Astrocyte of the cerebellum (primary cell): Measurements from ENCODE around the gene KRT83.

Experiments
- DNase-seq: peaks from one replicate; pipeline ENCODE4 v3.0.0-alpha.2; 2011; ENCODE audit warnings: low read depth
- H3K4me3 ChIP-seq: 2 replicates; pipeline ENCODE4 v1.5.1; 2011; ENCODE audit warnings: mild to moderate bottlenecking, low read depth, low read length, moderate library complexity
- in situ Hi-C: cut with HindIII; loops from 2 replicates; pipeline ENCODE4 v1.10.0; 2017; ENCODE audit warnings: low sequenced_read_pairs
- TF ChIP-seq, protein P1 (sequence below): IDR thresholded peaks from 2 replicates; pipeline ENCODE4 v1.5.1; 2012; ENCODE audit warnings: low read length, low read depth, moderate library complexity, mild to moderate bottlenecking; ENCODE audit errors: missing control alignments

The KRT83 gene

DNA sequence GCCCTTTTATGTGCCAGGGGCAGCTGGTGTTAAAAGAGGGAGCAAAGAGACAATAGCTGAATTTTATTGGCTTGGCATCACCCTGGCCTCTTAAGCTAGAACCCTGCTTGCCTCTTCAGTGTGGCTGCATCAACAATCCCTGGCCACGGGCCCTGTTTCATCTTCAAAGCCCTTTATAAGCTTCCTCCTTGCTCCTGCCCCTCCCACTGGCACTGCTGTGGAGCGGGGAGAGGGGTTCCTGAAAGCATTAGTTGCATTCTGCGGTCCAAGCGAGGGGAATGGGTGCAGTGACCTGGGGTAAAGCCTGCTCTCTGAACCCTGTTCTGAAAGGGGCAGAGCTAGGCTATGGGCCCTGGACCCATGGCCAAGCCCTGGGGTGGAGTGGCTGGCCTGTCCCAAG lies 220 bp upstream of the KRT83 start:
- TF ChIP-seq, protein P1, sequence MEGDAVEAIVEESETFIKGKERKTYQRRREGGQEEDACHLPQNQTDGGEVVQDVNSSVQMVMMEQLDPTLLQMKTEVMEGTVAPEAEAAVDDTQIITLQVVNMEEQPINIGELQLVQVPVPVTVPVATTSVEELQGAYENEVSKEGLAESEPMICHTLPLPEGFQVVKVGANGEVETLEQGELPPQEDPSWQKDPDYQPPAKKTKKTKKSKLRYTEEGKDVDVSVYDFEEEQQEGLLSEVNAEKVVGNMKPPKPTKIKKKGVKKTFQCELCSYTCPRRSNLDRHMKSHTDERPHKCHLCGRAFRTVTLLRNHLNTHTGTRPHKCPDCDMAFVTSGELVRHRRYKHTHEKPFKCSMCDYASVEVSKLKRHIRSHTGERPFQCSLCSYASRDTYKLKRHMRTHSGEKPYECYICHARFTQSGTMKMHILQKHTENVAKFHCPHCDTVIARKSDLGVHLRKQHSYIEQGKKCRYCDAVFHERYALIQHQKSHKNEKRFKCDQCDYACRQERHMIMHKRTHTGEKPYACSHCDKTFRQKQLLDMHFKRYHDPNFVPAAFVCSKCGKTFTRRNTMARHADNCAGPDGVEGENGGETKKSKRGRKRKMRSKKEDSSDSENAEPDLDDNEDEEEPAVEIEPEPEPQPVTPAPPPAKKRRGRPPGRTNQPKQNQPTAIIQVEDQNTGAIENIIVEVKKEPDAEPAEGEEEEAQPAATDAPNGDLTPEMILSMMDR, result no peak
- DNase-seq, result no peak
- in situ Hi-C loops, result no loop called here
- H3K4me3 ChIP-seq, result no peak overlapping the region

DNA sequence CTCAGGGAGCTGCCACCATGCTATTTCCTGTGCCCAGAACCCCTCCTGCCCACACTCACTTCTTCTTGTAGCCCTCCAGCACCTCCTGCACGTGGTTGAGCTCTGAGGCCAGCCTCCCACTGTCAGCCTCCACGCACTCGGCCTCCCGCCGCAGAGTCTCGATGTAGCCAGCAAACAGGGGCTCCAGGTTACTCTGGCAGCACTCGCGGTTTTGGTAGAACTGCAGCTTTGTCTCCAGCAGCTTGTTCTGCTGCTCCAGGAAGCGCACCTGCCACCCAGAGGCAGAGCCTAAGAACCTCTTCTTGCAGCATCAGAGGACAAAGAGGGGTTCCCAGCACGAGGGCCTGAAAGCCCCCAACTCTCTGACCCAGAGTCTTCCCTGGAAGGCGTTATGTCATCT lies 2.1 kb downstream of the KRT83 start:
- H3K4me3 ChIP-seq, result no peak overlapping the region
- in situ Hi-C loops, result no loop called here
- DNase-seq, result no peak
- TF ChIP-seq, protein P1, result no peak

DNA sequence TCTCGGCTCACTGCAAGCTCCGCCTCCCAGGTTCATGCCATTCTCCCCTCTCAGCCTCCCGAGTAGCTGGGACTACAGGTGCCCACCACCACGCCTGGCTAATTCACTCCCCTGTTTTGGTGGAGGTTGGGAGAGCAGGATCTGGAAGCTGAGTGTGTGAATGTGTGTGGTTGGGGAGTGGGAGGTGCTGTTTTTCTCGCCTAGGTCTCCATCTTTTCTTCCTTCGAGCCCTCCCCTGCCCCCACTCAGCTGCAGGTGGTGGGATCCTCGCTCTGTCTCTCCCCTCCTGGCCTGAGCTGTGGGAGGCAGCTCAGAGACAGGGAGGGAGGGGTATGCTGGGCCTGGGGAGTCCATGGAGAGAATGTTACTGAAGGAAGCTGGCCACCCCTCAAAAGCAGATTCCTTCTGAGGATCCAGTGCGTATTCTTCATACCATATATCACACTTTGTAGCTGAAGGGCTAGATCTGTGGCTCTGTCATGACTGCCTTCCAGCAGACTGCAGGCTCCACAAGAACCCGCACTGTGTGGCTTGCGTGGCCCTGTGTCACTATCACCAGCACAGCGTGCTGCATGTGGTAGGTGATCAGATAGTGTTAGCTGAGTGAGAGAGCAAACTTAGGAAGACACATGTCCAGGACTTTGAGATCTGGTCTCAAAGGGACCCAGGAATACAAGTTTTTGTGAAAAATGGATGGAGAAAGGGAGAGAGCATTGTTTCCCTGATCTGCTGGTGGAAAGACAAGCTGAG lies 2.8 kb downstream of the KRT83 start:
- no peak for DNase-seq
- in situ Hi-C loops, result no loop called here
- TF ChIP-seq, protein P1, result no peak
- H3K4me3 ChIP-seq, result no peak overlapping the region

DNA sequence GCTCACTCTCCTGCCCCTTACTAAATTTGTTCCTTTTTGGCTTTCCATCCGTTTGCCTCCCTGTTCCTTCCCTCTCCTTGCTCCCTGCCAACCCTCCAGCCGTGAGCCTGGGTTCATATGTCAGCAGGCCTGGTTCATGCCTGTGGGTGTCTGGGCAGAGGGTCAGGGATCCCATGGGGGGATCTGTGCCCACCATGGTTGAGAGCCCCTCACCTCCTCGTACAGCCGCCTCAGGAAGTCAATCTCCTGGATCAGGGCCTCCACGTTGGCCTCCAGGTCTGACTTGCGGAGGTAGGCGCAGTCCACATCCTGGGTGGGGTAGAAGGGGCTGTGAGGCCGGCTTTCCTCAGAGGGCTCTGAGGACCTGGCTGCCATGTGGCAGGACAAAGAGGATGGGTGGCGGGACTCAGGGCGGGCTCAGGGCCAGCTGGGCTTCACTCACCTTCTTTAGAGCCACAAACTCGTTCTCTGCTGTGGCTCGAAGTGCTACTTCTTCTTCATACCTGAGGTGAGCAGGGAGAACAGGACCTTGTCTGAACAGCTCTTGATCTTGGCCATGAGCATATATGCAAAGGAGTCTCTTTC lies 3.6 kb downstream of the KRT83 start:
- H3K4me3 ChIP-seq, result no peak overlapping the region
- in situ Hi-C loops, result no loop called here
- DNase-seq, result no peak
- TF ChIP-seq, protein P1, result no peak

DNA sequence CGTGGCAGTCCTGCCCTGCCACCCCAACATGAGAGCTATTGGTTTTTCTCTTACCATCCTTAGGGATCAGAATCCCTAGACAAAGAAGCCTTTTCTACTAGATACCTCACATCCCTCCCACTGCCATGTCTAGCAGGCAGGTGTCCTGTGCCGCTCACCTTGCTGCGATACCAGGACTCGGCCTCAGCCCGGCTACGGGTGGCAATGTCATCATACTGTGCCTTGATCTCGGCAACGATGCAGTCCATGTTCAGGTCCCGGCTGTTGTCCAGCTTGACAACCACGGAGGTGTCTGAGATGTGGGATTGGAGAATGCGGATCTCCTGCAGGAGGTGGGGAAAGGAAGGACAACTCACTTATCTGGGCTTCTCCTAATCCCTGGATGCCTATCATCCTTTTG lies 4.5 kb downstream of the KRT83 start:
- TF ChIP-seq, protein P1, result no peak
- in situ Hi-C loops, result no loop called here
- no peak for DNase-seq
- no peak overlapping the region for H3K4me3 ChIP-seq

DNA sequence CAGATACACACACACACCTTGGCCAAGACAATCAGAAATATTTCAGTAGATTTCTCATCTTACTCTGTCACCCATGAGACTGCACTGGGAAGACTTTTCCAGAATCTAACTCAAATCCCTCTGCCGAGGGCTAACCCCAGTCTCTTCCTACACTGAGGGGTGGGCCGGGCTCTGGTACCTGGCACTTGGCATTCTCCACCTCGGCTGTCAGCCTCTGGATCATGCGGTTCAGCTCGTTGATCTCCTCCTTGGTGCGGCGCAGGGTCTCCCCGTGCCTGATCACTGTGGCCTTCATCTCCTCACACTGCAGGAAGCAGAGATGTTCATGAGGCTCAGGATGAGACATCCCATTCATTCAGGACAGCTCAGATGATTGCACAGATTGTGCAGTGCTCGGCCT lies 4.9 kb downstream of the KRT83 start:
- in situ Hi-C loops, result no loop called here
- TF ChIP-seq, protein P1, result no peak
- DNase-seq, result no peak
- H3K4me3 ChIP-seq, result no peak overlapping the region
